Eye (tissue), 1 donor: ENCODE measurements around the gene SOX21.

Experiments
- DNase-seq: peaks from one replicate; pipeline ENCODE4 v3.0.0-alpha.2; 2015

Gene SOX21

GRCh38 chr13:94674609-94675348 is 37.6 kb downstream of the SOX21 start:
- DNase-seq, result peak; percentile 77

- DNase-seq, result no peak
These were observed 38.5 kb downstream of the SOX21 start for GRCh38 chr13:94673851-94674250.

DNA sequence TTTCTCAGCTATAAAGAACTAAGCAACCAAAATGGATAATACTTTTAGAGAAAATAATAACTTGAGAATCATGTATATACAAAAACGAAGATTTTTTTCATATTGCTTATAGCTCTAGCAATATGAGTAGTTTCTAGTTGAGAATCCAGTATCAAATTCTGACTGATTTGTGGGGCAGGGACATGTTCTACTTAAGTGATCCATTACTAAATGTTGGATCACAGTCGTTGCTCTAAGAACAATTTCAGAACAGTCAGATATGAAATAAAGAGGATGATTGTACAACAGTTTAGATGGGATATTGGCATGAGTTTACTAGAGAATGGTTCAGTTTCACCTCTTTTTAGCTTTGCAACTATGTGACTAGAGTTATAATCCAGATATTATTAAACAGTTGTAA is 39.9 kb downstream of the SOX21 start:
- no peak for DNase-seq

- DNase-seq, result no peak
These were observed 45.2 kb downstream of the SOX21 start for GRCh38 chr13:94667190-94667589.

GRCh38 chr13:94666065-94666464 is 46.3 kb downstream of the SOX21 start:
- DNase-seq, result no peak

GRCh38 chr13:94664889-94665288 is 47.5 kb downstream of the SOX21 start:
- no peak for DNase-seq

GRCh38 chr13:94662274-94662945 is 49.9 kb downstream of the SOX21 start:
- DNase-seq, result peak; percentile 38

- no peak for DNase-seq
These were observed 50.9 kb downstream of the SOX21 start for GRCh38 chr13:94661406-94661805.

DNA sequence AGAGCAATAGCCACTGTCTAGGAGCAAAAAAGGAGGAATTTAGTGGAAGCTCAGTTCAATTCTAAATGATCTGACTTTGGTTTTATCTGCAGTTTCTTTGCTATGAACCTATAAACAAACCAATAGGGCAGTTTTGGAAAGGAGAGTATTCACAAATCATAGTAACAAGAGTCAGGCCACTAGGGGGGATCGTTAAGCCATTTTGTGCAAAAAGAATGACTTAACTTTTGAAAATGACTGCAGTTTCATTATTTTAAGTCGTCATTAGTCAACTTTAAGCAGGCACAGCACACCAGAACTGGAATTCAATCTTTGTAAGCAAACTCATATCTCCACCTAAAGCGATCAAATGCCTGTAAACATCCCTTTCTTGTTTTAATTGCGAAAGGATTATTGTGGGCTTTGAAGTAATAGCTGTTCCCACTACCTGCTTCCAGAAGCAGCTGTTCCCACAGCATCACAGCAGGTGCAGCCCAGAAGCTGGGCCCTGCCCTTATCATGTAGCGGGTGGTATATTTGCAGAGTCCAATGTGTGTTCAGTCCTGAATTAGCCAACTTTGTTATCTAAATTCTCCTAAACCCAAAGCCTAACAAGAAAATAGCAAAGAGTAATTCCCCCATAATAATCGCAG is 51.5 kb downstream of the SOX21 start:
- DNase-seq, result peak; percentile 41
